ENCODE results near the gene KIF4B. TPM values are rescaled to one million over a fixed set of nuclear protein-coding genes. Genes with fewer than 3 reads are reported as not detected.
A peak's percentile ranks its signal among the peaks of the same experiment; 100 is the strongest.

Gene KIF4B
- total and polyA plus RNA-seq, 12 donors: 0.06 to 0.09 TPM; not detected in 10

GRCh38 chr5:155008669-155009068 is 4.9 kb upstream of the KIF4B start:
- DNase-seq: peak in 4 of 7 donors; percentile 19 to 47 (median 40)
- H3K27me3 ChIP-seq: no peaks in the 10 kb centered on the region
- no peak for TF ChIP-seq CTCF (IDR thresholded peaks at IDR 0.05)
- TF ChIP-seq POLR2A (IDR thresholded peaks at IDR 0.05): no peak
- no peak overlapping the region for H3K4me3 ChIP-seq
- H3K36me3 ChIP-seq (replicated peaks in 1 of 2): no peaks in the 10 kb centered on the region
- H3K9me3 ChIP-seq (replicated peaks in 1 of 3): no peaks in the 10 kb centered on the region
- intact Hi-C loops (cut with DNase I): no loop called here
- 47 to 57% (median 49%) methylated on average over 3 of the region's 3 CpGs for WGBS, 4 donors
- H3K4me1 ChIP-seq (replicated peaks in 1 of 2): no peaks in the 10 kb centered on the region
- H3K27ac ChIP-seq: no peak overlapping the region

GRCh38 chr5:155010881-155011280 is 2.7 kb upstream of the KIF4B start:
- Histone ChIP-seq H3K4me3 (no peak overlapping the region), H3K4me1 (replicated peaks in 1 of 2) (no peaks in the 10 kb centered on the region), H3K36me3 (replicated peaks in 1 of 2) (no peaks in the 10 kb centered on the region), H3K27ac (no peak overlapping the region), H3K9me3 (replicated peaks in 1 of 3) (no peaks in the 10 kb centered on the region), H3K27me3 (no peaks in the 10 kb centered on the region)
- TF ChIP-seq CTCF (IDR thresholded peaks at IDR 0.05) (no peak), POLR2A (IDR thresholded peaks at IDR 0.05) (no peak)
- DNase-seq: no peak
- intact Hi-C loops (cut with DNase I): no loop called here
- WGBS, 4 donors: 88 to 94% (median 91%) methylated on average over 3 of the region's 3 CpGs

GRCh38 chr5:155015239-155015638 is 1.7 kb downstream of the KIF4B start:
- WGBS, 4 donors: 62 to 74% (median 68%) methylated on average over 6 of the region's 6 CpGs
- Histone ChIP-seq H3K27ac (no peak overlapping the region), H3K4me3 (no peak overlapping the region), H3K27me3 (no peaks in the 10 kb centered on the region), H3K9me3 (replicated peaks in 1 of 3) (no peaks in the 10 kb centered on the region), H3K4me1 (replicated peaks in 1 of 2) (no peaks in the 10 kb centered on the region), H3K36me3 (replicated peaks in 1 of 2) (no peaks in the 10 kb centered on the region)
- intact Hi-C loops (cut with DNase I): no loop called here
- DNase-seq: no peak
- TF ChIP-seq POLR2A (IDR thresholded peaks at IDR 0.05): no peak
- no peak for TF ChIP-seq CTCF (IDR thresholded peaks at IDR 0.05)

DNA sequence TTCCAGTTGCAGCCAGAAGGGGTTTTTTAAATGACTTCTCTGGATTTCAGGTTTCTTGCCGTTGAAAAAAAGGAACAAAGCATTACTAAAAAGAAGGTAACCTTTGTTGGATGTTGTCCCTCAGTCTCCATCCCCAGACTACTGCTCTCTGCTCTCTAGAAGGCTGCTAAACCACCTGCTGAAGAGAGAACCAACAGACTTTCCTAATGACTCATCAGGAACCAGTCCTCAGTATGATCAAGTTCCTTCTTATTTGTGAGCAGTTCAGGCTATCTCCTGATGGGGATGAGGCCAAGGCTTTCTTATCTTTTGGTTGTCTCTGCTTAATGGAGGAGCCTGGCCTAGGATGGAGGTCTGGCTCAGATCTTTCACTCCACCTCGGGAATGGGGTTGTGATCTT is 4.1 kb downstream of the KIF4B start:
- Histone ChIP-seq H3K4me3 (no peak overlapping the region), H3K36me3 (replicated peaks in 1 of 2) (no peaks in the 10 kb centered on the region), H3K9me3 (replicated peaks in 1 of 3) (no peaks in the 10 kb centered on the region), H3K4me1 (replicated peaks in 1 of 2) (no peaks in the 10 kb centered on the region), H3K27me3 (no peaks in the 10 kb centered on the region), H3K27ac (no peak overlapping the region)
- WGBS, 4 donors: 54 to 67% (median 55%) methylated on average over 2 of the region's 2 CpGs
- no peak for DNase-seq
- intact Hi-C loops (cut with DNase I): no loop called here
- TF ChIP-seq CTCF (IDR thresholded peaks at IDR 0.05) (no peak), POLR2A (IDR thresholded peaks at IDR 0.05) (no peak)

Data from adrenal gland (tissue), 12 donors.